Measurements from ENCODE around the gene GRIP1. TPM values are rescaled to one million over a fixed set of nuclear protein-coding genes. Genes with fewer than 3 reads are reported as not detected.

The GRIP1 gene
- total and polyA plus RNA-seq, 2 of the 4 experiments (the other 2 are of a cell fraction) = under 0.01 to 0.07 TPM

- Histone ChIP-seq H2BK5ac (ENCODE audit: low read depth, low read length, poor library complexity, severe bottlenecking) (no peak overlapping the region), H2AK5ac (ENCODE audit: low read depth, low read length) (no peak overlapping the region), H3K9ac (ENCODE audit: low read depth, low read length) (no peak overlapping the region), H3K27me3 (ENCODE audit: control insufficient read depth, insufficient read depth, low read length) (peaks cover 3% of the 10 kb centered on the region; the same call in 1 of the 2 replicates), H4K91ac (ENCODE audit: insufficient read depth, low read depth, low read length) (no peak overlapping the region), H3K4me1 (ENCODE audit: control insufficient read depth, insufficient read depth, low read length) (no peaks in the 10 kb centered on the region), H2BK20ac (ENCODE audit: low read depth, low read length) (no peak overlapping the region), H3K9me1 (ENCODE audit: insufficient read depth, low read length) (no peaks in the 10 kb centered on the region), H4K20me1 (ENCODE audit: insufficient read depth, low read length) (no peaks in the 10 kb centered on the region), H4K5ac (ENCODE audit: low read depth, low read length) (no peak overlapping the region), H3K27ac (ENCODE audit: insufficient read depth, low read length) (no peak overlapping the region), H2AK9ac (replicated peaks; ENCODE audit: low read depth, low read length, poor library complexity) (no peak overlapping the region), H3K23ac (ENCODE audit: low read depth, low read length) (no peak overlapping the region), H3K14ac (replicated peaks; ENCODE audit: low read depth, low read length) (no peak overlapping the region), H2BK15ac (ENCODE audit: low read depth, low read length) (no peak overlapping the region), H2BK120ac (ENCODE audit: low read depth, low read length) (no peak overlapping the region), H3K4ac (ENCODE audit: low read depth, low read length) (no peak overlapping the region), H3K36me3 (ENCODE audit: control insufficient read depth, insufficient read depth, low read length) (no peaks in the 10 kb centered on the region), H3K9me3 (ENCODE audit: control insufficient read depth, insufficient read depth, low read length) (no peaks in the 10 kb centered on the region), H3K18ac (ENCODE audit: low read depth, low read length) (no peak overlapping the region), H3K4me2 (ENCODE audit: low read depth, low read length) (no peak overlapping the region), H3K4me3 (ENCODE audit: insufficient read depth, low read depth, low read length) (no peak overlapping the region), H3K79me1 (ENCODE audit: low read depth in 1 of 2, low read length in 2 of 2) (no peaks in the 10 kb centered on the region), H4K8ac (ENCODE audit: low read depth in 2 of 2, low read length in 2 of 2) (no peak overlapping the region), H3K56ac (ENCODE audit: extremely low read depth, insufficient read depth, low read length) (no peak overlapping the region), H2AFZ (replicated peaks; ENCODE audit: low read length, poor library complexity) (no peak overlapping the region)
- DNase-seq (no peak), ATAC-seq (ENCODE audit: low read depth) (no peak)
- dilution Hi-C loops (cut with HindIII; ENCODE audit: low sequenced_read_pairs, unreplicated experiment) (no loop called here), in situ Hi-C loops (cut with MboI; ENCODE audit: low sequenced_read_pairs) (no loop called here), intact Hi-C loops (cut with micrococcal nuclease) (no loop called here)
- no TSS peak for BruUV-seq (replicated peaks)
- no peak for TF ChIP-seq SMC3 (IDR thresholded peaks at IDR 0.05; ENCODE audit: low read depth, low read length)
- no peak for TF ChIP-seq MAZ (IDR thresholded peaks at IDR 0.05; ENCODE audit: borderline replicate concordance, low read depth, low read length)
- TF ChIP-seq RFX5 (IDR thresholded peaks at IDR 0.05; ENCODE audit: low read depth, low read length) = no peak
- no CpG with 5 or more reads among the region's 2 CpGs for WGBS, 2 experiments (ENCODE audit: extremely low coverage in 2 of 2, insufficient read length in 1 of 2)
- CTCF ChIA-PET = no interaction called here
- POLR2A ChIA-PET (ENCODE audit: unreplicated experiment) = interaction anchor here (0.7 kb wide), 1 partner anchor 654 kb away, joined by 7 read pairs; no protein-coding TSS in a partner anchor
Measured at GRCh38 chr12:66669541-66669940, 9.3 kb downstream of the GRIP1 start.
